ENCODE measurements around the gene SLC6A19.
"Not testable (repeated sequence)": the region's sequence is repeated elsewhere in the genome, so short reads cannot be mapped to it uniquely, and the experiment has no call there.

SLC6A19 gene

GRCh38 chr5:1265026-1265425 lies 63.6 kb downstream of the SLC6A19 start:
- no peak overlapping the region for H3K4me3 ChIP-seq (ENCODE audit: low read depth, low read length)
- no peak for DNase-seq (ENCODE audit: low read depth, low spot score)
- no peak for TF ChIP-seq CTCF (IDR thresholded peaks at IDR 0.05; ENCODE audit: low read depth, low read length)
- in situ Hi-C loops (cut with HindIII; ENCODE audit: low sequenced_read_pairs), result no loop called here

GRCh38 chr5:1265461-1266455 lies 64.4 kb downstream of the SLC6A19 start:
- in situ Hi-C loops (cut with HindIII; ENCODE audit: low sequenced_read_pairs), result no loop called here
- TF ChIP-seq CTCF (IDR thresholded peaks at IDR 0.05; ENCODE audit: low read depth, low read length), result no peak
- DNase-seq (ENCODE audit: low read depth, low spot score), result no peak
- H3K4me3 ChIP-seq (ENCODE audit: low read depth, low read length), result no peak overlapping the region

GRCh38 chr5:1266791-1267190 lies 65.4 kb downstream of the SLC6A19 start:
- no peak for TF ChIP-seq CTCF (IDR thresholded peaks at IDR 0.05; ENCODE audit: low read depth, low read length)
- in situ Hi-C loops (cut with HindIII; ENCODE audit: low sequenced_read_pairs), result no loop called here
- DNase-seq (ENCODE audit: low read depth, low spot score), result no peak
- H3K4me3 ChIP-seq (ENCODE audit: low read depth, low read length), result no peak overlapping the region

- H3K4me3 ChIP-seq (ENCODE audit: low read depth, low read length); in situ Hi-C loops (cut with HindIII; ENCODE audit: low sequenced_read_pairs); DNase-seq (ENCODE audit: low read depth, low spot score): not testable (repeated sequence)
Measured at GRCh38 chr5:1267464-1267863, 66.1 kb downstream of the SLC6A19 start.

- in situ Hi-C loops (cut with HindIII; ENCODE audit: low sequenced_read_pairs), result no loop called here
- no peak overlapping the region for H3K4me3 ChIP-seq (ENCODE audit: low read depth, low read length)
- TF ChIP-seq CTCF (IDR thresholded peaks at IDR 0.05; ENCODE audit: low read depth, low read length), result no peak
- DNase-seq (ENCODE audit: low read depth, low spot score), result no peak
Measured at GRCh38 chr5:1268056-1268455, 66.7 kb downstream of the SLC6A19 start.

GRCh38 chr5:1268666-1269065 lies 67.3 kb downstream of the SLC6A19 start:
- H3K4me3 ChIP-seq (ENCODE audit: low read depth, low read length), result no peak overlapping the region
- no peak for DNase-seq (ENCODE audit: low read depth, low spot score)
- no peak for TF ChIP-seq CTCF (IDR thresholded peaks at IDR 0.05; ENCODE audit: low read depth, low read length)
- in situ Hi-C loops (cut with HindIII; ENCODE audit: low sequenced_read_pairs), result no loop called here

GRCh38 chr5:1270426-1270825 lies 69.0 kb downstream of the SLC6A19 start:
- in situ Hi-C loops (cut with HindIII; ENCODE audit: low sequenced_read_pairs), result no loop called here
- TF ChIP-seq CTCF (IDR thresholded peaks at IDR 0.05; ENCODE audit: low read depth, low read length), result no peak
- DNase-seq (ENCODE audit: low read depth, low spot score), result no peak
- no peak overlapping the region for H3K4me3 ChIP-seq (ENCODE audit: low read depth, low read length)

All from astrocyte of the spinal cord (primary cell).